ENCODE measurements around the gene NFIC.

GRCh38 chr19:3444695-3445234, 78.4 kb downstream of the NFIC start:
- TF ChIP-seq CTCF (IDR thresholded peaks at IDR 0.05) (no peak), POLR2A (IDR thresholded peaks at IDR 0.05) (no peak)

Measured in tibial nerve (tissue), 3 donors.